ENCODE measurements around the gene AQP6.
A peak's percentile ranks its signal among the peaks of the same experiment; 100 is the strongest.
"Not testable (repeated sequence)": the region's sequence is repeated elsewhere in the genome, so short reads cannot be mapped to it uniquely, and the experiment has no call there.

AQP6 gene

DNA sequence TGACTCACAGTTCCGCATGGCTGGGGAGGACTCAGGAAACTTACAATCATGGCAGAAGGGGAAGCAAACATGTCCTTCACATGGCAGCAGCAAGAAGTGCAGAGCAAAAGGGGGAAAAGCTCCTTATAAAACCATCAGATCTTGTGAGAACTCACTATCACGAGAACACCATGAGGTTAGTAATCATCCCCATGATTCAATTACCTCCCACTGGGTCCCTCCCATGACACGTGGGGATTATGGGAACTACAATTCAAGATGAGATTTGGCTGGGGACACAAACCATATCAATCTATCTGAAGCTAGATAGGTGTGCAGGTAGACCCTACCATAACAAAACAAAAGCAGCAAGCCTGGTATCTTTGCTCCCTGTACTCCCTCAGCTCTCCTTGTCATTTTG lies 13.7 kb downstream of the AQP6 start:
- not testable (repeated sequence) for H4K5ac ChIP-seq (ENCODE audit: low read length); H3K27me3 ChIP-seq (ENCODE audit: insufficient read depth, low read length, poor library complexity); H2BK120ac ChIP-seq (ENCODE audit: low read depth, low read length); H2AK5ac ChIP-seq (ENCODE audit: low read length); H3K56ac ChIP-seq (ENCODE audit: low read length); H3K4me3 ChIP-seq (ENCODE audit: low read length); H3K23ac ChIP-seq (ENCODE audit: low read length); H4K8ac ChIP-seq (ENCODE audit: low read depth, low read length); H2BK5ac ChIP-seq (ENCODE audit: low read length); H3K36me3 ChIP-seq (ENCODE audit: control insufficient read depth, insufficient read depth, low read length); H3K9ac ChIP-seq (ENCODE audit: low read length); H2BK15ac ChIP-seq (replicated peaks; ENCODE audit: low read depth); H3K79me2 ChIP-seq (ENCODE audit: control insufficient read depth, insufficient read depth, low read length); H3K4ac ChIP-seq (ENCODE audit: low read depth, low read length); H3K18ac ChIP-seq (ENCODE audit: low read length); H3K79me1 ChIP-seq (ENCODE audit: low read length); H3K27ac ChIP-seq (ENCODE audit: low read depth, low read length); H3K4me1 ChIP-seq (ENCODE audit: control insufficient read depth, low read depth, low read length); H3K4me2 ChIP-seq (ENCODE audit: low read length)
- WGBS (ENCODE audit: extremely low coverage, insufficient coverage, low lambda C conversion rate) = no CpG with 5 or more reads among the region's 3 CpGs
- DNase-seq = peak; percentile 40

- Histone ChIP-seq H3K4me1 (ENCODE audit: control insufficient read depth, low read depth, low read length) (peaks cover 5% of the 10 kb centered on the region), H4K8ac (ENCODE audit: low read depth, low read length) (no peak overlapping the region), H2BK5ac (ENCODE audit: low read length) (no peak overlapping the region), H3K4ac (ENCODE audit: low read depth, low read length) (no peak overlapping the region), H3K4me3 (ENCODE audit: low read length) (no peak overlapping the region), H3K23ac (ENCODE audit: low read length) (no peak overlapping the region), H2AK5ac (ENCODE audit: low read length) (no peak overlapping the region), H3K18ac (ENCODE audit: low read length) (no peak overlapping the region), H3K79me2 (ENCODE audit: control insufficient read depth, insufficient read depth, low read length) (no peaks in the 10 kb centered on the region), H3K27ac (ENCODE audit: low read depth, low read length) (no peak overlapping the region), H2BK15ac (replicated peaks; ENCODE audit: low read depth) (no peak overlapping the region), H4K5ac (ENCODE audit: low read length) (no peak overlapping the region), H3K4me2 (ENCODE audit: low read length) (no peak overlapping the region), H3K9ac (ENCODE audit: low read length) (no peak overlapping the region), H3K27me3 (ENCODE audit: insufficient read depth, low read length, poor library complexity) (no peaks in the 10 kb centered on the region), H2BK120ac (ENCODE audit: low read depth, low read length) (no peak overlapping the region), H3K36me3 (ENCODE audit: control insufficient read depth, insufficient read depth, low read length) (peaks cover 8% of the 10 kb centered on the region), H3K79me1 (ENCODE audit: low read length) (no peaks in the 10 kb centered on the region), H3K56ac (ENCODE audit: low read length) (no peak overlapping the region)
- no peak for DNase-seq
- no CpG with 5 or more reads among the region's 4 CpGs for WGBS (ENCODE audit: extremely low coverage, insufficient coverage, low lambda C conversion rate)
Observed at GRCh38 chr12:49987625-49988303, 15.0 kb downstream of the AQP6 start.

DNA sequence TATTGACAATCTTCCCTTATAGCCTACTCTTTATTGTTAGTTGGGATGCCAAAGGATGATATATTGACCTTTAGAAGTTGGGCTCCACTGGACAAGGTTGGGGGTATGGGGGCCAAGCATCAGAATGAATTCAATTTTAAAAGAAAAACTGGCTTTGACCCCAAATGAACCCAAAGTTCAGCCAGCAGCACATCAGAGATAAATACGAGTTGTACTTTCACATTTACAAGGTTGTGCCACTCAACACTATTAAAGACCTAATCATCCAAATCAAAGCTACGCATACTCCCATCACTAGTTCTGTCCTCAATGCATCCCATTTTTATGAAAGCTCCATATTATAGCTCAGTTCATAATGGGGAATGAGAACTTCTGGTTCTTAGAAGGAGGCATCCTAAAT lies 16.7 kb downstream of the AQP6 start:
- H3K23ac ChIP-seq (ENCODE audit: low read length); H3K4me2 ChIP-seq (ENCODE audit: low read length); H3K4me3 ChIP-seq (ENCODE audit: low read length); H2BK15ac ChIP-seq (replicated peaks; ENCODE audit: low read depth); H3K36me3 ChIP-seq (ENCODE audit: control insufficient read depth, insufficient read depth, low read length); H3K9ac ChIP-seq (ENCODE audit: low read length); DNase-seq; H3K18ac ChIP-seq (ENCODE audit: low read length); H3K27ac ChIP-seq (ENCODE audit: low read depth, low read length); H3K56ac ChIP-seq (ENCODE audit: low read length); H2AK5ac ChIP-seq (ENCODE audit: low read length); H4K8ac ChIP-seq (ENCODE audit: low read depth, low read length); H3K4ac ChIP-seq (ENCODE audit: low read depth, low read length); H3K4me1 ChIP-seq (ENCODE audit: control insufficient read depth, low read depth, low read length); H3K79me1 ChIP-seq (ENCODE audit: low read length); H4K5ac ChIP-seq (ENCODE audit: low read length); H2BK120ac ChIP-seq (ENCODE audit: low read depth, low read length); H3K79me2 ChIP-seq (ENCODE audit: control insufficient read depth, insufficient read depth, low read length); H2BK5ac ChIP-seq (ENCODE audit: low read length); H3K27me3 ChIP-seq (ENCODE audit: insufficient read depth, low read length, poor library complexity): not testable (repeated sequence)
- WGBS (ENCODE audit: extremely low coverage, insufficient coverage, low lambda C conversion rate) = no CpG with 5 or more reads among the region's 2 CpGs

- no peaks in the 10 kb centered on the region for H3K27me3 ChIP-seq (ENCODE audit: insufficient read depth, low read length, poor library complexity)
- DNase-seq = no peak
- no peak overlapping the region for H3K4ac ChIP-seq (ENCODE audit: low read depth, low read length)
- H3K23ac ChIP-seq (ENCODE audit: low read length) = no peak overlapping the region
- H3K79me2 ChIP-seq (ENCODE audit: control insufficient read depth, insufficient read depth, low read length) = no peaks in the 10 kb centered on the region
- no peak overlapping the region for H2BK15ac ChIP-seq (replicated peaks; ENCODE audit: low read depth)
- no peaks in the 10 kb centered on the region for H3K4me1 ChIP-seq (ENCODE audit: control insufficient read depth, low read depth, low read length)
- H3K36me3 ChIP-seq (ENCODE audit: control insufficient read depth, insufficient read depth, low read length) = peaks cover 10% of the 10 kb centered on the region
- WGBS (ENCODE audit: extremely low coverage, insufficient coverage, low lambda C conversion rate) = no CpG with 5 or more reads among the region's 4 CpGs
- H3K27ac ChIP-seq (ENCODE audit: low read depth, low read length) = no peak overlapping the region
- no peak overlapping the region for H2BK120ac ChIP-seq (ENCODE audit: low read depth, low read length)
- no peak overlapping the region for H3K4me3 ChIP-seq (ENCODE audit: low read length)
- no peak overlapping the region for H4K5ac ChIP-seq (ENCODE audit: low read length)
- H3K56ac ChIP-seq (ENCODE audit: low read length) = no peak overlapping the region
- no peaks in the 10 kb centered on the region for H3K79me1 ChIP-seq (ENCODE audit: low read length)
- H3K4me2 ChIP-seq (ENCODE audit: low read length) = no peak overlapping the region
- H4K8ac ChIP-seq (ENCODE audit: low read depth, low read length) = no peak overlapping the region
- no peak overlapping the region for H2AK5ac ChIP-seq (ENCODE audit: low read length)
- H2BK5ac ChIP-seq (ENCODE audit: low read length) = no peak overlapping the region
- H3K18ac ChIP-seq (ENCODE audit: low read length) = no peak overlapping the region
- H3K9ac ChIP-seq (ENCODE audit: low read length) = no peak overlapping the region
Observed at GRCh38 chr12:49990273-49990672, 17.5 kb downstream of the AQP6 start.

DNA sequence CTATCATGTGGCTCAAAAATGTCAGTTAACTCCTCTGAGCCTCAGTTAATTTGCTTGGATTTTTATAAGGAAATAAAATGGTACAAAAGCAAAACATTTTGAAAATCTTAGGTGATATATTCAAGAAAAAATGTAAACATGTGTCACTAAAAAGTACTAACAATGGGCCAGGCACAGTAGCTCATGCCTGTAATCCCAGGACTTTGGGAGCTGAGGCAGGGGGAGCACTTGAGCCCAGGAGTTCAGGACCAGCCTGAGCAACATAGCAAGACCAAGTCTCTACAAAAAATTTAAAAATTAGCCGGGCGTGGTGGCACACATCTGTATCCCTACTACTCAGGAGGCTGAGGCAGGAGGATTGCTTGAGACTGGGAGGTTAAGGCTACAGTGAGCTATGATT lies 25.7 kb downstream of the AQP6 start:
- H4K5ac ChIP-seq (ENCODE audit: low read length) = no peak overlapping the region
- no peaks in the 10 kb centered on the region for H3K4me1 ChIP-seq (ENCODE audit: control insufficient read depth, low read depth, low read length)
- no peak overlapping the region for H2BK120ac ChIP-seq (ENCODE audit: low read depth, low read length)
- no peak overlapping the region for H3K56ac ChIP-seq (ENCODE audit: low read length)
- no CpG with 5 or more reads among the region's 2 CpGs for WGBS (ENCODE audit: extremely low coverage, insufficient coverage, low lambda C conversion rate)
- H4K8ac ChIP-seq (ENCODE audit: low read depth, low read length) = no peak overlapping the region
- no peak overlapping the region for H2AK5ac ChIP-seq (ENCODE audit: low read length)
- H3K4me3 ChIP-seq (ENCODE audit: low read length) = no peak overlapping the region
- H3K79me1 ChIP-seq (ENCODE audit: low read length) = no peaks in the 10 kb centered on the region
- H3K27ac ChIP-seq (ENCODE audit: low read depth, low read length) = no peak overlapping the region
- H3K4me2 ChIP-seq (ENCODE audit: low read length) = no peak overlapping the region
- H3K27me3 ChIP-seq (ENCODE audit: insufficient read depth, low read length, poor library complexity) = no peaks in the 10 kb centered on the region
- no peak overlapping the region for H3K23ac ChIP-seq (ENCODE audit: low read length)
- peaks cover 11% of the 10 kb centered on the region for H3K36me3 ChIP-seq (ENCODE audit: control insufficient read depth, insufficient read depth, low read length)
- H3K79me2 ChIP-seq (ENCODE audit: control insufficient read depth, insufficient read depth, low read length) = no peaks in the 10 kb centered on the region
- H2BK15ac ChIP-seq (replicated peaks; ENCODE audit: low read depth) = no peak overlapping the region
- H2BK5ac ChIP-seq (ENCODE audit: low read length) = no peak overlapping the region
- no peak overlapping the region for H3K4ac ChIP-seq (ENCODE audit: low read depth, low read length)
- DNase-seq = no peak
- H3K9ac ChIP-seq (ENCODE audit: low read length) = no peak overlapping the region
- H3K18ac ChIP-seq (ENCODE audit: low read length) = no peak overlapping the region

DNA sequence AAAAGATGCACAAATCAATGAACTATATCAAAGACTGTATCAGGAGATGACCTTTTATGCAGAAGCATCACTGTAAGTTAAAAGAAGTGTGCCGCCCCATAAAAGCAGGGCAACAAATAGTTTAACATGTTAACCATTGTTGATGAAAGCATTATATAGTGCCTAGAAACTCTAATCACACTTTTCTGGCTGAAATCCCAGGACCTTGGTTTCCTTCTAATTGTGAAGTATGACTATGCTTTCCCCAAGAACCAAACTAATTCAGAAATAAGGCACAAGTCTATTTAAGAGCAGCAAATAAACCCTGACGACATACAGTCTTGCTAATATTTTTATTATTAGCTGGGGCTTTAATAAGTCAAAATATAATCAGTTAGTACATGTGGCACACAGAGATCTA lies 30.8 kb downstream of the AQP6 start:
- no peak overlapping the region for H2AK5ac ChIP-seq (ENCODE audit: low read length)
- no peak overlapping the region for H3K23ac ChIP-seq (ENCODE audit: low read length)

More for the DNA sequence above, 30.8 kb downstream of the AQP6 start:
- no peak overlapping the region for H2BK5ac ChIP-seq (ENCODE audit: low read length)
- H3K4me3 ChIP-seq (ENCODE audit: low read length) = no peak overlapping the region
- no peak overlapping the region for H3K56ac ChIP-seq (ENCODE audit: low read length)
- no peak for DNase-seq
- WGBS (ENCODE audit: extremely low coverage, insufficient coverage, low lambda C conversion rate) = no CpG with 5 or more reads among the region's 2 CpGs
- H3K27ac ChIP-seq (ENCODE audit: low read depth, low read length) = no peak overlapping the region
- H3K27me3 ChIP-seq (ENCODE audit: insufficient read depth, low read length, poor library complexity) = no peaks in the 10 kb centered on the region
- H3K4ac ChIP-seq (ENCODE audit: low read depth, low read length) = no peak overlapping the region
- no peak overlapping the region for H2BK120ac ChIP-seq (ENCODE audit: low read depth, low read length)
- no peak overlapping the region for H3K9ac ChIP-seq (ENCODE audit: low read length)
- peaks cover 11% of the 10 kb centered on the region for H3K36me3 ChIP-seq (ENCODE audit: control insufficient read depth, insufficient read depth, low read length)
- peaks cover 4% of the 10 kb centered on the region for H3K79me1 ChIP-seq (ENCODE audit: low read length)
- no peaks in the 10 kb centered on the region for H3K4me1 ChIP-seq (ENCODE audit: control insufficient read depth, low read depth, low read length)
- no peak overlapping the region for H2BK15ac ChIP-seq (replicated peaks; ENCODE audit: low read depth)
- no peak overlapping the region for H4K5ac ChIP-seq (ENCODE audit: low read length)
- no peak overlapping the region for H3K4me2 ChIP-seq (ENCODE audit: low read length)
- H3K18ac ChIP-seq (ENCODE audit: low read length) = no peak overlapping the region
- no peaks in the 10 kb centered on the region for H3K79me2 ChIP-seq (ENCODE audit: control insufficient read depth, insufficient read depth, low read length)
- no peak overlapping the region for H4K8ac ChIP-seq (ENCODE audit: low read depth, low read length)
